M059J (cell line): ENCODE data around the gene VASN. TPM values are rescaled to one million over a fixed set of nuclear protein-coding genes. Genes with fewer than 3 reads are reported as not detected.

Source experiments
- DNase-seq: peaks from one replicate; pipeline ENCODE4 v3.0.0-alpha.2; 2012; ENCODE audit warnings: low read depth
- total RNA-seq: library from RNA; depleted of rRNA; stranded (reverse); fragments of >200 nt; shearing (Covaris generic); gene quantifications from 2 replicates; pipeline ENCODE4 v1.2.3, GENCODE V29; 2014

VASN gene
- total RNA-seq, 1 experiment from 2014 or later: 115 TPM

- peak; percentile 62 for DNase-seq
These were observed 30.9 kb downstream of the VASN start for GRCh38 chr16:4402439-4403132.

DNA sequence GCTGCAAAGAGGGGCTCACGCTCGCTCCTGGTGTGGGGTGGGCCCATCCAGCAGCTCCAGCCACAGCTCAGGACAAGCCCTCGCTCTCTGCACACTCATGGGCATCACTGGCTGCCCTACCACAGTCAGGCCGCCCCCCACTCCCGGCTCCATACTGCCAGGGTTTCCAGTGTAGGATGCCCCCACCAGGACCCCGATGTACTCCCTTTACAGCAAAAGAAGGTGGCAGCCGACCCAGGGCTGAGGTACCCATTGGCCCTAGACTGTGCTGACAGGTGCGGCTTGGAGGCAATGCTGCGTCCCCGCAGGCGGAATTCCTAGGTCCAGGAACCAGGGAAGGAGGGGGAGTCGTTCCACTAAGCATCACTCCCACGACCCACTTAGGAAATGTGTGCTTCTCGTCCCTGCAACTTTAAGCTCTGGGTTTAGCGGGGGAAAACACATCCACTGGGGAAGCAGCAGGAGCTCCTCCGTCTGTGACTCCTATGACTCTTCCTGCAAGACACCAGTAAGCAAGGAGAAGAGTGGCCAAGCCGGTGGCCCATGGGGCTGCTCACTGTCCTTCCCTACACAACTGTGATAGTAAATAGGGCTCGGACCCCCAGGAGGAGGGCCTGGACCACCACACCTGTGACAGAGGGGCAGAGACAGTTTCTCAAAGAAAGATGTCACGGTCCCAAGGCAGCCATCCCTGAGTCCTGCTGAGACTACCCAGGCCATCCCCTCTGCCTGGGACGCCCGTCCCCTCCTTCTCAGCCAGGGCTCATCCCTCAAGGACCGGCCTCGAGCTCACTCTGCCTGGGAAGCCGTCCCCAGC, 31.7 kb downstream of the VASN start:
- DNase-seq: no peak

DNA sequence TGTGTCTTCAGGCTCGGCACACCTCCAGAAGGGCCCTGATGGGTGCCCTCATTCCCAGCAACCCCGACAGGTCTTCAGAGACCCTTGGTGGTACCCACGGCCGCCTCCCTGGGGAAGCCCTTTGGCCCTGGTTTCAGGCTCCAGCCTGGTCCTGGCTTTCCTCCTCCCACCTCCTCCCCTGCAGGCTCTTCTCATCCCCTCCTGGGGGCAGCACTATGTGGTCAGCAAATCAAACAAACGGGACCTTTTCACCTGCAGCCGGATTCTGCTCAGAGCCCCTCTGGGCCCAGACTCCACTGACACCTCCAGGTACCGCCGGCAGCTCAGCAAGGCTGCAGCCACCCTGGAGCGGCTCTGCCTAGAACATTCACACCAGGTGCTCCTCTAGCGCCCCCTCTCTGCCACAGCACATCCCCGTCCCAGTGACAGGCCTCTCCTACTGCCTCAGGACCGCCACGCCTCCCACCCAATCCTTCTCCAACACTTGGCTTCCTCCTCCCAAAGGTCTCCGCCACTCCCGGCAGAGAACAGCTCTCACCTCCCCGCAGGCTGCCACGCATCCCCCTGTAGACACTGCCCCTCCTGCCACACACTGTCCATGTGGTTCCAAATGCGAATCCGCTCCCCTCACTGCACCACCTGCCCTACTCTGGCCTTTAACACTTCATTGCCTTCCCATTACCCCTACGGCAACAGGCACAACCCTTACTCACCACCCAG, 32.8 kb downstream of the VASN start:
- no peak for DNase-seq

GRCh38 chr16:4404967-4405696, 33.5 kb downstream of the VASN start:
- DNase-seq: no peak

GRCh38 chr16:4407543-4408322, 36.1 kb downstream of the VASN start:
- DNase-seq: peak; percentile 65

DNA sequence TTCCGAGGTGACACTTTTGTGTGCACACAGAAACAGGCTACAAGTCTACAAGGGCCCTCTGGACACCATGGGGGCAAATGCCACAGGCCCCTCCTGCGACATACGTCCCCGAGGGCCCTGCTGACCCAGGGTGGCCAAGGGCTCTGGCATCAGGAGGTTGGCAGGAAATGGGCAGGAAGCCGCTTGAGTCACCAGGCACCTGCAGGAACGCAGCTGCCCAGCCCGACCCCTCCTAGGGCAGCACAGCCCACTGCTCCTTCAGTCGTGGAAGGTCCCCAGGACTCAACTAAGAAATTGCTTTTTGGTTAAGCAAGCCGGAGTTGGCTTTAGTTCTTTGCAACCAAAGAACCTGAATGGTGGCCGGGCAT, 36.7 kb downstream of the VASN start:
- DNase-seq: no peak

DNA sequence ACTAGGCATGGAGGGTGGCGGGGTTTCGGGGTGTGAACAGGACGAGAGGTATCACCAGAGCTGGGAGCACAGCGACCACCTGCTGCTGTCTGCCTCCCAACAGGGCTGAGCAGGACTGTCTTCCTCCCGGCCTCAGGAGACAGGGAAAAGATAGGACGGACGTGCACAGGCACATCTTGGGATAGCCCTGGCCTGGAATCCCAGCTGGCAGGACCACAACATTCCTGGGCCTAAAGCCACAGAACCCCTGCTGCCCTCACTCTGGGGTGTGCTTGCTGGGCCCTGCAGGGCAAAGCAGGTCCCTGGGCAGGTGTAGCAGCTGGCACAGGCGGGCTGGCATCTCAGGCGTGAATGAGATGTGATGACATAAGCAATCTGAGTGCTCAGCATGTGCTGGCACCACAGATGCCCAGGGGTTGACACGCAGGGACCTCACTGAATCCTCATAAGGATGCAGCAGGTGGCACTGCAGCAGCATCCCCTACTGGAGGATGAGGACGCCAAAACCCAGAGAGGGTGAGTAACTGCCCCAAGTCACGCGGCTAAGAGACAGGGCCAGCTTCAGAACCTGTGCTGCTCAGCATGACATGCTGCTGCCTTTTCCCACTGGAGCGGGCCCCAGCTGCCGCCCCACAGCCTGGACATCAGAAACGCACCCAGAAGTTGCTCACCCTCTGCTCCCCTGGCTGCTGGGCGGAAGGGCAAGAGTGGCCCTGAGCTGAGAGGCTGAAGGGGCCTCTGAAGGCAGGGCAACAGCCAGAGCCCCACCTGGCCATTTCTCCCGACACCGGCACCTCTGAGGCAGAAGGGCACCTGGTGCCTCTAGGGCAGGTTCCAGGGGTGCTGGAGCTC, 37.7 kb downstream of the VASN start:
- DNase-seq: no peak

DNA sequence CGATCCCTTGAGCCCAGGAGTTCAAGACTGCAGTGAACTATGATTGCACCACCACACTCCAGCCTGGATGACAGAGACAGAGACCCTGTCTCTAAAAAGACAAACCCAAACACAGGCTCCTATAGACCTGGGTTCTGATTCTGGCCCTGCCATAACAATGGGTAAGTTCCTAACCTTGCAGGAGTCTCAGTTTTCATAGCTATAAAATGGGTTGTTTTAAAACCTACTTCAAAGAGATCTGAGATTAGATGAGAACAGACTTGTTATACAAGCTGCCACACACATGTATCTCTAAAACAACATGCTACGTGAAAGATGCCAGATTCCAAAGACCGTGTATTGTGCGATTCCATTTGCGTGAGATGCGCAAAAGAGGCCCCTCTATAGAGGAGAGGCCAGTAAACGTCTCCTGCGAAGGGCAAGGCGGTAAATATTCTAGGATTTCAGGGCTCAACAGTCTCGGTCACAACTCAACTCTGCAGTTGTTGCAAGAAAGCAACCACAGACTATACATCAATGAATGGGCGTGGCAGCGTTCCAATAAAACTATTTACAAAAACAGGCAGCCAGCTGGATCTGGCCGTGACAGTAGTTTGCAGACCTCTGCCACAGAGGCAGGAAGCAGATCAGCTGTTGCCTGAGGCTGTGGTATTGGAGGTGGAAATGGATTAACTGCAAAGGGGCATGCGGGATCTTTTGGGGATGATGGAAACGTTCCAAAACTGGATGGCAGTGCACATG, 38.9 kb downstream of the VASN start:
- DNase-seq: peak; percentile 84

DNA sequence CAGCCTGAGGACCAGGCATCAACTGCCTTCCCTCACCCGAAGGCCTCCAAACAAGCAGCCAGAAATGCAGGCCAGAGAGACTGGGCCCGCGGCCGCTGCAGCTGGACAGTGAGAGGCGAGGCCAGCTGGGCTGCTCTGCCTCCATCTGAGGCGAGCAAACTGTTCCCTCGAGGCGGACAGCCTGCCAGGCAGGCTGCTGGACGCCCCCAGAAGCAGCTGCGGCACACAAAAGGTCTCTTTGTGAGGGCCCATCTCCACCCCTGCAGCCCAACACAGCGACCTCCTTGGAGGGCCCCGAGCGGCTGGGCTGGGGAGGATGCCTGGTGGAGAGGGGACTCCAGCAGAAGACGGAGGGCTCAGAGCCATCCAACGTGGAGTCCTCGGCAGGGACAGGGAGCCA, 40.0 kb downstream of the VASN start:
- no peak for DNase-seq

- no peak for DNase-seq
These were observed 40.5 kb downstream of the VASN start for GRCh38 chr16:4412159-4412558.

- DNase-seq: no peak
These were observed 41.2 kb downstream of the VASN start for GRCh38 chr16:4412854-4413253.

GRCh38 chr16:4414187-4414917, 42.7 kb downstream of the VASN start:
- DNase-seq: no peak

GRCh38 chr16:4415538-4416199, 44.0 kb downstream of the VASN start:
- DNase-seq: no peak

GRCh38 chr16:4416200-4417032, 44.8 kb downstream of the VASN start, which contains the start of gene CORO7:
Gene CORO7 (minus strand): TSS chr16:4416596. CDS start chr16:4416518, 78 bp downstream.
- DNase-seq: peak; percentile 87

DNA sequence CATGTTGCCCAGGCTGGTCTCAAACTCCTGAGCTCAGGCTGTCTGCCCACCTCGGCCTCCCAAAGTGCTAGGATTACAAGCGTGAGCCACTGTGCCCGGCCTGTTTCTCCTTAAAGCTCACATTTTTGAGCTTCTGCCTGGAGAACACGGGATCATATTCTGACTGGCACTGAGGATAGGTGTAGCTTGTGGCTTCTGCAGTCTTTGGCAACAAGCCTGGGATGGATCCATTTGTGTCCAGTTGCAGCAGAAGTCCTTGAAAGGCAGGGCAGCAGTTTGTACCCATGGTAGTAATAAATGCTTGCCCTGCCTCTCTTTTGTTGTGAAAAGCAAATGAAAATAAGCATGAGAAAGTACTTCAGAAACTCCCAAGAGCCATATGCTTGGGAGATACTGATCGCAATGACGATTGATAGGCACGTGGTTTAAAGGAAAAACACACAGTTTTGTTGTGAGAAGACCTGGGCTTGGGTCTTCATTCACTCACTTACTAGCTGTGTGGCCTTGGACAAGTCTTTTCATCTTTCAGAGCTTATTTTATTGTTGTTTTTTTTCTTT, 47.8 kb downstream of the VASN start:
- no peak for DNase-seq

- DNase-seq: no peak
These were observed 49.0 kb downstream of the VASN start for GRCh38 chr16:4420505-4421105.
